Spleen (tissue), 11 donors: ENCODE results near the gene LOXL4. TPM values are rescaled to one million over a fixed set of nuclear protein-coding genes. Genes with fewer than 3 reads are reported as not detected.

Experiments
- DNase-seq: peaks from one replicate; pipeline ENCODE4 v3.0.0-alpha.2; 2020
- H3K27ac ChIP-seq, 8 donors: fragments of 200-600 bp; sonication (generic) in 7 of 8; 1 replicate in 4 of 8; 2 replicates in 4 of 8; pipeline versions ENCODE4 v1.5.0 to v1.8.0; 2016 to 2021; ENCODE audit warnings: inconsistent platforms in 4 of 8, mild to moderate bottlenecking in 4 of 8, moderate library complexity in 1 of 8
- H3K27me3 ChIP-seq, 7 donors: fragments of 200-600 bp; sonication (generic) in 6 of 7; replicated peaks in 1 of 7; 1 replicate in 4 of 7; 2 replicates in 3 of 7; pipeline versions ENCODE4 v1.5.0 to v1.8.0; 2016 to 2021; ENCODE audit warnings: inconsistent platforms in 3 of 7, mild to moderate bottlenecking in 1 of 7
- H3K36me3 ChIP-seq, 6 donors: fragments of 200-600 bp; sonication (generic) in 5 of 6; 1 replicate in 4 of 6; 2 replicates in 2 of 6; pipeline versions ENCODE4 v1.5.0 to v1.8.0; 2016 to 2021; ENCODE audit warnings: inconsistent platforms in 2 of 6
- H3K4me1 ChIP-seq, 6 donors: fragments of 200-600 bp; sonication (generic) in 5 of 6; 1 replicate in 3 of 6; 2 replicates in 3 of 6; pipeline versions ENCODE4 v1.5.0 to v1.8.0; 2016 to 2021; ENCODE audit warnings: inconsistent platforms in 3 of 6
- H3K4me3 ChIP-seq, 8 donors: fragments of 200-600 bp; sonication (generic) in 7 of 8; 1 replicate in 4 of 8; 2 replicates in 4 of 8; pipeline versions ENCODE4 v1.5.0 to v1.8.0; 2016 to 2021; ENCODE audit warnings: inconsistent platforms in 4 of 8, mild to moderate bottlenecking in 4 of 8, moderate library complexity in 2 of 8
- H3K9me3 ChIP-seq, 8 donors: fragments of 200-600 bp; sonication (generic) in 7 of 8; 1 replicate in 4 of 8; 2 replicates in 4 of 8; pipeline versions ENCODE4 v1.5.0 to v1.8.0; 2016 to 2021; ENCODE audit warnings: inconsistent platforms in 4 of 8
- POLR2A ChIP-seq, 3 donors: fragments of 450-650 bp; IDR thresholded peaks; one replicate each; pipeline ENCODE4 v1.5.1; 2017; ENCODE audit warnings: antibody characterized with exemption in 3 of 3, mild to moderate bottlenecking in 1 of 3
- POLR2AphosphoS5 ChIP-seq, 3 donors: sonication (generic); formaldehyde crosslinking; IDR thresholded peaks; one replicate each; pipeline ENCODE4 v1.5.1; 2017; ENCODE audit warnings: antibody characterized with exemption in 3 of 3
- WGBS, 5 donors: extraction: QIAGEN DNeasy Blood & Tissue Kit in 3 of 5; methylation state at CpG; one replicate each; pipeline versions ENCODE4 v1.1.5 to v1.1.7; 2013 to 2018; 5-methylcytosine and 5-hydroxymethylcytosine counted together
- intact Hi-C: fragments of 100-400 bp; cut with DNase I; formaldehyde crosslinking; loops from one replicate; pipeline ENCODE4 v1.15.0; 2023; ENCODE audit warnings: low total_unique reads
- polyA plus RNA-seq, 3 donors: library from polyadenylated mRNA; stranded (reverse); fragments of 200-250 nt; gene quantifications; one replicate each; pipeline ENCODE4 v1.2.1, GENCODE V29; 2013
- total RNA-seq, 7 donors: library from RNA; depleted of rRNA in 3 of 7; stranded (reverse); fragments of >200 nt in 3 of 7; fragmentation: NEBNext Ultra II Directional in 4 of 7; extraction: Animal tissue kit (Norgen Biotek cat#: 25700) in 4 of 7; gene quantifications; one replicate each; pipeline versions ENCODE4 v1.1.0 to v1.2.1, GENCODE V29; 2016 to 2021
- TF ChIP-seq, protein P1 (sequence below), 11 experiments: fragments of 200-600 bp in 7 of 11; fragments of 450-650 bp in 4 of 11; sonication (generic) in 4 of 11; IDR thresholded peaks in 8 of 11; conservative IDR thresholded peaks in 3 of 11; 1 replicate in 7 of 11; 2 replicates in 4 of 11; pipeline versions ENCODE4 v1.4.0 to v1.8.0; 2016 to 2021; ENCODE audit warnings: antibody characterized with exemption in 11 of 11, inconsistent platforms in 4 of 11, mild to moderate bottlenecking in 1 of 11
- donor health status: healthy with polysubstance abuse.
- donor health status: DM: no; HTN: no; CAD: no; lungs with moderate emphysema.
- donor health status: DM: no; HTN: no; CAD: no.
- donor health status: Bipolar disorder and iron deficiency.
- donor health status: healthy.
- donor health status: DM: no; HTN: no; CAD: no.
- donor health status: DM: yes; HTN: yes; CAD: no.

Gene LOXL4
- total and polyA plus RNA-seq, 10 donors = 0.39 to 6.1 (median 1.7) TPM

DNA sequence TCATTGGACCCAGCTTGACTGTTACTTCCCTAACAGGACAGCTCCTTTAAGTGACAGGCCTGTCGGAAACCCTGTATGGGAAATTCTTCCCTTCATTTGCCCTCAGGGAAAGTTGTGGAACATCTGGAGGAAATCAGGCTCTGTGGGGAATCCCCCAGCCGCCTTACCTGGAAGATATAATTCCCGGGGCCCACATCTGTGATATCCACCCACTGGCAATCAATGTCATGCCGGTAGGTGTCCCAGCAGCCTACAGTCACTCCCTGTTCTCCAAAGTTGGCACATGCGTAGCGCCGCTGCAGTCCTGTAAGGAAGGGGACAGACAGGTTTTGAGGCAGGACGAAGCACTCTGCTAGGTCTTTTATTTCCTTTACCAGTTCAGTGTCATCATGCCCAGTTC is 16.6 kb downstream of the LOXL4 start:
- no peaks in the 10 kb centered on the region for H3K9me3 ChIP-seq
- DNase-seq = no peak
- intact Hi-C loops = no loop called here
- no peak overlapping the region for H3K4me3 ChIP-seq
- WGBS, 5 donors = 80 to 92% (median 89%) methylated on average over 8 of the region's 8 CpGs
- H3K27ac ChIP-seq = no peak overlapping the region
- H3K27me3 ChIP-seq = no peaks in the 10 kb centered on the region
- H3K4me1 ChIP-seq = peaks cover 0 to 4% (median 0%) of the 10 kb centered on the region in 6 donors
- peaks cover 0 to 85% (median 33%) of the 10 kb centered on the region in 6 donors for H3K36me3 ChIP-seq
- TF ChIP-seq POLR2A (IDR thresholded peaks at IDR 0.05) = no peak
- TF ChIP-seq POLR2AphosphoS5 (IDR thresholded peaks at IDR 0.05) = no peak
- TF ChIP-seq, protein P1, sequence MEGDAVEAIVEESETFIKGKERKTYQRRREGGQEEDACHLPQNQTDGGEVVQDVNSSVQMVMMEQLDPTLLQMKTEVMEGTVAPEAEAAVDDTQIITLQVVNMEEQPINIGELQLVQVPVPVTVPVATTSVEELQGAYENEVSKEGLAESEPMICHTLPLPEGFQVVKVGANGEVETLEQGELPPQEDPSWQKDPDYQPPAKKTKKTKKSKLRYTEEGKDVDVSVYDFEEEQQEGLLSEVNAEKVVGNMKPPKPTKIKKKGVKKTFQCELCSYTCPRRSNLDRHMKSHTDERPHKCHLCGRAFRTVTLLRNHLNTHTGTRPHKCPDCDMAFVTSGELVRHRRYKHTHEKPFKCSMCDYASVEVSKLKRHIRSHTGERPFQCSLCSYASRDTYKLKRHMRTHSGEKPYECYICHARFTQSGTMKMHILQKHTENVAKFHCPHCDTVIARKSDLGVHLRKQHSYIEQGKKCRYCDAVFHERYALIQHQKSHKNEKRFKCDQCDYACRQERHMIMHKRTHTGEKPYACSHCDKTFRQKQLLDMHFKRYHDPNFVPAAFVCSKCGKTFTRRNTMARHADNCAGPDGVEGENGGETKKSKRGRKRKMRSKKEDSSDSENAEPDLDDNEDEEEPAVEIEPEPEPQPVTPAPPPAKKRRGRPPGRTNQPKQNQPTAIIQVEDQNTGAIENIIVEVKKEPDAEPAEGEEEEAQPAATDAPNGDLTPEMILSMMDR (IDR thresholded peaks at IDR 0.05 in 8 of 11, conservative IDR thresholded peaks at IDR 0.05 in 3 of 11) = no peak

DNA sequence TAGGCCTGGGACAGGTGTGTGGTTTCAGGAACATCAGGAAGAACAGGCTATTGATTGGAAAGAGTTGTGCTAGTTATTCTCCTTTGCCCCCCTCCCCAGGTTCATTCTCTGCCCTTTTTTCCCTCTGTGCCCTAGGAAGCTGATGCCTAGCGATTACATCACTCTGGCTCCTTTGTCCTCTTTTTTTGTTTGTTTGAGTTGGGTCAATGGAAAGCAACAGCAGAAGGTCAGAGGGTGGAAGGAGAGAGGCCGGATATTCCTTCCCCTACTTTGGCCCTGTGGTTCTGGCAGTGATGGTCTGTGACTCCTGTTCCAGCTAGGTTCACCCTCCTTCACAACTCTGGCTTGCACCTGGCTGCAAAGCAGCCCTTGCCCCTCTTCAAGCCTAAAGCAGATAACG is 18.9 kb downstream of the LOXL4 start:
- TF ChIP-seq, protein P1 (IDR thresholded peaks at IDR 0.05 in 8 of 11, conservative IDR thresholded peaks at IDR 0.05 in 3 of 11) = no peak
- TF ChIP-seq POLR2A (IDR thresholded peaks at IDR 0.05) (no peak), POLR2AphosphoS5 (IDR thresholded peaks at IDR 0.05) (no peak)
- Histone ChIP-seq H3K27me3 (no peaks in the 10 kb centered on the region), H3K4me3 (no peak overlapping the region), H3K9me3 (no peaks in the 10 kb centered on the region), H3K36me3 (peaks cover 2 to 96% (median 54%) of the 10 kb centered on the region in 6 donors), H3K4me1 (no peaks in the 10 kb centered on the region), H3K27ac (no peak overlapping the region)
- no peak for DNase-seq
- 88 to 94% (median 93%) methylated on average over 3 of the region's 3 CpGs for WGBS, 5 donors
- intact Hi-C loops = no loop called here

DNA sequence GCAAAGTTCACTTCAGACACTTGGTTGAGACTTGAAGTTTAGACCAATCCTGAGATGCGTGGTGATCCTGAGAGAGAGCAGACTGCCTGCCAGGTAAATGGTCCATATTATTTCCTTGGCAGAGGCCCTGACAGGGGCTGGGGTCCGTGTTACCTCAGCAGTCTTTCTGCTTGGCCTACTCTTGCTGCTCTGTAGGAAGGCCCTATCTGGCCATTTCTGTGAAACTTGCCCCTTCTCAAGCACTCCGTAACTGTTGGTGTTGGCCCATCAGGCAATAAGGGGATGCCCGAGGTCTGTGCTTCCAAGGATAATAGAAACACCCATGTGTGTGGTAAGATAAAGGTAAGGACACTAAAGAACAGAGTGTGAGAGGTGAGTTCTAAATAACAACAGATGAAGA is 20.0 kb downstream of the LOXL4 start:
- WGBS, 5 donors = 91 to 97% (median 96%) methylated on average over 4 of the region's 4 CpGs
- no peaks in the 10 kb centered on the region for H3K4me1 ChIP-seq
- no peaks in the 10 kb centered on the region for H3K27me3 ChIP-seq
- intact Hi-C loops = no loop called here
- peaks cover 2 to 100% (median 58%) of the 10 kb centered on the region in 6 donors for H3K36me3 ChIP-seq
- no peaks in the 10 kb centered on the region for H3K9me3 ChIP-seq
- no peak for TF ChIP-seq POLR2AphosphoS5 (IDR thresholded peaks at IDR 0.05)
- TF ChIP-seq POLR2A (IDR thresholded peaks at IDR 0.05) = no peak
- TF ChIP-seq, protein P1 (IDR thresholded peaks at IDR 0.05 in 8 of 11, conservative IDR thresholded peaks at IDR 0.05 in 3 of 11) = no peak
- no peak for DNase-seq
- no peak overlapping the region for H3K4me3 ChIP-seq
- no peak overlapping the region for H3K27ac ChIP-seq

DNA sequence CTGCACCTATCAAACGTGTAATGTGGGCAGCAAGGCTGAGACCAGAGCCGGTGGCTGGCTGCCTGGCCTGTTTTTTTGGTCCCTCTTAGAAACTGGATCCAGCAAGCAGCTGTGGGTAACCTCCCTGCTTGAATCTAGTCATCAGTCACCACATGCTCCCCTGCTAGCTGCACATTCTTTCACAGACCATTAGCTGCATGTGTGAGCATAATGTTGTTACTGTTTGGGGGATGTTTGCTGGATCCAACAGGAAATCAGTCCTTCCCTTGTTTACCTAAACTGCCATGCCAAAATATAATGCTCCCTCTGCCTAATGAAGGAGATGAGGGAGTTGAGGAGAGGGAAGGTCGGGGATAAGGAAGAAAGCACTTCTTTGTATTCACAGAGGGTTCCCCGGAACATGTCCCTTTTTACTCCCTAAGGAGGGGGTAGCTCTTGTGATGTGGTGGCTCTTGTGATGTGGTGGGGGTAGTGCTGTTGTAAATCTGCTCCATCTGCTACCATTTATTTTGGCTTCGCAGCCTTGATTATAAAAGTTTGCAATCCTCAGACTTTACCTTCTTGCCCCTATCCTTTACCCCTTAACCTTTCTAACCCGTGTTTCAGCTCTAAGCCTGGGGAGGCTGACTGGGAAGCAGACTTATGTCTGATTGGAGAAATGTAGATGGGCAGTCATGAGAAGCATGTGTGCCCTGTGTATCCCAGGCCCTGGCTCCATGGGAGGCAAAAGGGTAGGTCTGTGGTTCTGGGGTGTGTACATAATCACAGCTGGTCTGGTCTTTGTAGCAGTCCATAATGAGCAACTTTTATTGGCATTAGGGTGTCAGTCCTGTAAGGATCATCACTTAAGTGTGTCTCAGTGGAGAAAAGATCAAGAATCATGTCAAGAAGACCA is 20.8 kb downstream of the LOXL4 start:
- Histone ChIP-seq H3K4me1 (no peaks in the 10 kb centered on the region), H3K36me3 (peaks cover 2 to 100% (median 60%) of the 10 kb centered on the region in 6 donors), H3K27ac (no peak overlapping the region), H3K9me3 (no peaks in the 10 kb centered on the region), H3K27me3 (no peaks in the 10 kb centered on the region), H3K4me3 (no peak overlapping the region)
- TF ChIP-seq, protein P1 (IDR thresholded peaks at IDR 0.05 in 8 of 11, conservative IDR thresholded peaks at IDR 0.05 in 3 of 11) = no peak
- TF ChIP-seq POLR2A (IDR thresholded peaks at IDR 0.05) (no peak), POLR2AphosphoS5 (IDR thresholded peaks at IDR 0.05) (no peak)
- WGBS, 5 donors = 64 to 78% (median 72%) methylated on average over 6 of the region's 6 CpGs
- intact Hi-C loops = no loop called here
- DNase-seq = no peak
